HepG2 (cell line): ENCODE results near the gene DGAT2. TPM values are rescaled to one million over a fixed set of nuclear protein-coding genes. Genes with fewer than 3 reads are reported as not detected.

ENCODE experiments used
- CEBPZ ChIP-seq: IDR thresholded peaks from 2 replicates; pipeline ENCODE4 v1.6.1; 2012; ENCODE audit warnings: low read length, improper control_type of control experiment
- CHCHD3 ChIP-seq: sonication (generic); formaldehyde crosslinking; IDR thresholded peaks from 2 replicates; pipeline ENCODE4 v1.8.0; 2022; ENCODE audit warnings: mild to moderate bottlenecking, missing genetic modification reagents, moderate library complexity
- MBNL3 ChIP-seq: fragments of 250-450 bp; sonication (Bioruptor Pico); conservative IDR thresholded peaks from 2 replicates; pipeline ENCODE4 v1.8.0; 2022; ENCODE audit warnings: mild to moderate bottlenecking, inconsistent platforms
- NR1H2 ChIP-seq: sonication (generic); formaldehyde crosslinking; IDR thresholded peaks from 2 replicates; pipeline ENCODE4 v1.8.1; 2022; ENCODE audit warnings: low read depth, missing genetic modification reagents, borderline replicate concordance
- RORA ChIP-seq: sonication (generic); formaldehyde crosslinking; IDR thresholded peaks from 2 replicates; pipeline ENCODE4 v1.5.0; 2020; ENCODE audit warnings: mild to moderate bottlenecking, missing genetic modification reagents, moderate library complexity
- TBX3 ChIP-seq: fragments of 450-650 bp; IDR thresholded peaks from 2 replicates; pipeline ENCODE4 v1.6.1; 2017; ENCODE audit warnings: antibody characterized with exemption, mild to moderate bottlenecking, inconsistent platforms, borderline replicate concordance
- ZBTB4 ChIP-seq: sonication (generic); formaldehyde crosslinking; IDR thresholded peaks from 2 replicates; pipeline ENCODE4 v1.4.0; 2020; ENCODE audit warnings: missing genetic modification reagents, mild to moderate bottlenecking, borderline replicate concordance
- ZBTB7A ChIP-seq: sonication (generic); formaldehyde crosslinking; IDR thresholded peaks from 2 replicates; pipeline ENCODE4 v1.8.0; 2022; ENCODE audit warnings: mild to moderate bottlenecking, missing genetic modification reagents
- ZMYM3 ChIP-seq: sonication (generic); formaldehyde crosslinking; IDR thresholded peaks from 2 replicates; pipeline ENCODE4 v1.5.1; 2020; ENCODE audit warnings: mild to moderate bottlenecking, missing genetic modification reagents
- ZNF251 ChIP-seq: sonication (generic); formaldehyde crosslinking; IDR thresholded peaks from 2 replicates; pipeline ENCODE4 v1.9.0; 2021; ENCODE audit warnings: mild to moderate bottlenecking, missing genetic modification reagents
- ZNF30 ChIP-seq: sonication (generic); formaldehyde crosslinking; IDR thresholded peaks from 2 replicates; pipeline ENCODE4 v1.5.0; 2020; ENCODE audit warnings: mild to moderate bottlenecking, missing genetic modification reagents
- ZNF333 ChIP-seq: sonication (generic); formaldehyde crosslinking; IDR thresholded peaks from 2 replicates; pipeline ENCODE4 v1.4.0; 2020; ENCODE audit warnings: mild to moderate bottlenecking, missing genetic modification reagents, borderline replicate concordance
- ZNF747 ChIP-seq: sonication (generic); formaldehyde crosslinking; IDR thresholded peaks from 2 replicates; pipeline ENCODE4 v1.8.1; 2023; ENCODE audit warnings: missing genetic modification reagents, mild to moderate bottlenecking, borderline replicate concordance
- ZNF761 ChIP-seq: sonication (generic); formaldehyde crosslinking; conservative IDR thresholded peaks from 2 replicates; pipeline ENCODE4 v1.4.0; 2020; ENCODE audit warnings: mild to moderate bottlenecking, missing genetic modification reagents
- polyA plus RNA-seq, 8 experiments: library from polyadenylated mRNA; depleted of rRNA in 3 of 8; stranded (reverse) in 7 of 8; unstranded in 1 of 8; fragments of >200 nt; fragmentation: Illumina TruSeq in 4 of 8; extraction: Trizol in 4 of 8; gene quantifications; 2 replicates each; pipeline versions ENCODE4 v1.2.1 to v1.2.3, GENCODE V29; 2011 to 2016; ENCODE audit warnings: low read depth in 4 of 8, missing spikeins in 1 of 8, mixed read lengths in 1 of 8; ENCODE audit not compliant: insufficient read depth in 1 of 8
- total RNA-seq, 5 experiments: library from RNA; depleted of rRNA; stranded (reverse); fragments of >200 nt; fragmentation: Illumina TruSeq; extraction: Trizol; gene quantifications; 2 replicates each; pipeline ENCODE4 v1.2.3, GENCODE V29; 2016; ENCODE audit warnings: low read depth in 1 of 5
- TF ChIP-seq, protein P1 (sequence below): sonication (generic); formaldehyde crosslinking; IDR thresholded peaks from 2 replicates; pipeline ENCODE4 v1.5.1; 2020; ENCODE audit warnings: mild to moderate bottlenecking, missing genetic modification reagents, moderate library complexity
- TF ChIP-seq, protein P2 (sequence below): sonication (generic); formaldehyde crosslinking; IDR thresholded peaks from 2 replicates; pipeline ENCODE4 v1.8.1; 2023; ENCODE audit warnings: missing genetic modification reagents, inconsistent platforms, borderline replicate concordance
- TF ChIP-seq, protein P3 (sequence below): sonication (generic); formaldehyde crosslinking; IDR thresholded peaks from 2 replicates; pipeline ENCODE4 v1.4.0; 2020; ENCODE audit warnings: mild to moderate bottlenecking, missing genetic modification reagents

Gene DGAT2
- total and polyA plus RNA-seq, 2 of the 13 experiments (the other 11 are each of a cell fraction or from before 2014, with no cell fraction given) = 39.0 to 65.6 TPM

GRCh38 chr11:75719340-75720239 lies 49.0 kb upstream of the DGAT2 start (continued):
- no peak for TF ChIP-seq ZBTB4 (CRISPR knock-in tag)
- TF ChIP-seq ZNF333 (CRISPR knock-in tag) = no peak
- no peak for TF ChIP-seq TBX3
- TF ChIP-seq CEBPZ = no peak
- TF ChIP-seq NR1H2 = no peak
- TF ChIP-seq CHCHD3 (CRISPR knock-in tag) = no peak
- TF ChIP-seq, protein P1, sequence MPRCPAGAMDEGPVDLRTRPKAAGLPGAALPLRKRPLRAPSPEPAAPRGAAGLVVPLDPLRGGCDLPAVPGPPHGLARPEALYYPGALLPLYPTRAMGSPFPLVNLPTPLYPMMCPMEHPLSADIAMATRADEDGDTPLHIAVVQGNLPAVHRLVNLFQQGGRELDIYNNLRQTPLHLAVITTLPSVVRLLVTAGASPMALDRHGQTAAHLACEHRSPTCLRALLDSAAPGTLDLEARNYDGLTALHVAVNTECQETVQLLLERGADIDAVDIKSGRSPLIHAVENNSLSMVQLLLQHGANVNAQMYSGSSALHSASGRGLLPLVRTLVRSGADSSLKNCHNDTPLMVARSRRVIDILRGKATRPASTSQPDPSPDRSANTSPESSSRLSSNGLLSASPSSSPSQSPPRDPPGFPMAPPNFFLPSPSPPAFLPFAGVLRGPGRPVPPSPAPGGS (CRISPR knock-in tag) = no peak
- no peak for TF ChIP-seq ZNF251
- 0 out of 2 replicates have a peak, but pooled peaks have one; percentile 9 for TF ChIP-seq ZBTB7A (CRISPR knock-in tag)
- TF ChIP-seq RORA (CRISPR knock-in tag) = no peak
- TF ChIP-seq ZNF30 (CRISPR knock-in tag) = no peak; the same call in 1 of the 2 replicates
- no peak for TF ChIP-seq ZNF747
- TF ChIP-seq ZMYM3 (CRISPR knock-in tag) = no peak; the same call in 1 of the 2 replicates
- TF ChIP-seq, protein P2, sequence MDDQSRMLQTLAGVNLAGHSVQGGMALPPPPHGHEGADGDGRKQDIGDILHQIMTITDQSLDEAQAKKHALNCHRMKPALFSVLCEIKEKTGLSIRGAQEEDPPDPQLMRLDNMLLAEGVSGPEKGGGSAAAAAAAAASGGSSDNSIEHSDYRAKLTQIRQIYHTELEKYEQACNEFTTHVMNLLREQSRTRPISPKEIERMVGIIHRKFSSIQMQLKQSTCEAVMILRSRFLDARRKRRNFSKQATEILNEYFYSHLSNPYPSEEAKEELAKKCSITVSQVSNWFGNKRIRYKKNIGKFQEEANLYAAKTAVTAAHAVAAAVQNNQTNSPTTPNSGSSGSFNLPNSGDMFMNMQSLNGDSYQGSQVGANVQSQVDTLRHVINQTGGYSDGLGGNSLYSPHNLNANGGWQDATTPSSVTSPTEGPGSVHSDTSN = no peak
- no peak; the same call in 1 of the 2 replicates for TF ChIP-seq ZNF761
- no peak for TF ChIP-seq MBNL3 (CRISPR knock-in tag)
- TF ChIP-seq, protein P3, sequence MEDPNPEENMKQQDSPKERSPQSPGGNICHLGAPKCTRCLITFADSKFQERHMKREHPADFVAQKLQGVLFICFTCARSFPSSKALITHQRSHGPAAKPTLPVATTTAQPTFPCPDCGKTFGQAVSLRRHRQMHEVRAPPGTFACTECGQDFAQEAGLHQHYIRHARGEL (CRISPR knock-in tag) = no peak
